HL-60/S4 treated with phorbol 12-myristate 13-acetate at 8.2 ng/mL for 4 days and 3 days (cell line): ENCODE measurements around the gene ZBTB5.

Experiments used
- in situ Hi-C: fragments of 300-500 bp; cut with MboI; formaldehyde crosslinking; loops from 2 replicates; pipeline ENCODE4 v1.15.0; 2022; ENCODE audit warnings: low sequenced_read_pairs

Gene ZBTB5

GRCh38 chr9:37455884-37456647, 9.2 kb downstream of the ZBTB5 start:
- in situ Hi-C loops, result loop anchor here (25.0 kb wide), 1 partner anchor 906 kb away; no protein-coding TSS in a partner anchor

- in situ Hi-C loops, result loop anchor here (25.0 kb wide), 1 partner anchor 908 kb away; no protein-coding TSS in a partner anchor
Observed at GRCh38 chr9:37454238-37454637, 11.0 kb downstream of the ZBTB5 start.

- in situ Hi-C loops, result loop anchor here (25.0 kb wide), 1 partner anchor 908 kb away; no protein-coding TSS in a partner anchor
Observed at GRCh38 chr9:37453827-37454226, 11.4 kb downstream of the ZBTB5 start.

DNA sequence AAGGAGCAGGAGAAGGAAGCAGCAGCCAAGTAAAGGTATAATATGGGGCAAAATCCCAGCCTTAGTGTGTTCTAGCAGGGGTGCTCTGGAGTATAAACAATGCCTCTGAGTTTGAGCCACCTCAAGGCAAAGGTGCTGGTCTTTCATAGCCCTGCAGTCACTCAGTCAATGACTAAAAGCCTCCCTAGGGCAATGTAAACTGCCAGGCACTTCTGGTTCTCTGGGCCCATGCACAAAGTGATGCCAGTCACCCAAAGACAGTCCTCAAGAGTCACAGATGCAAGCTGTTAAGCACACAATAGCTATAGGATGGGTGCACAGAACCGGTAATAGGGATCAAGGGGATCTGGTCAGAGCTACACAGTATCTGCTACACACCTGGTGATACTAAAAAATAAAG, 12.6 kb downstream of the ZBTB5 start:
- in situ Hi-C loops, result loop anchor here (25.0 kb wide), 1 partner anchor 910 kb away; no protein-coding TSS in a partner anchor

- in situ Hi-C loops, result loop anchor here (25.0 kb wide), 1 partner anchor 911 kb away; no protein-coding TSS in a partner anchor
Observed at GRCh38 chr9:37451628-37452027, 13.6 kb downstream of the ZBTB5 start.

GRCh38 chr9:37449862-37450632, 15.2 kb downstream of the ZBTB5 start:
- in situ Hi-C loops, result loop anchor here (25.0 kb wide), 1 partner anchor 912 kb away; no protein-coding TSS in a partner anchor

GRCh38 chr9:37447111-37447510, 18.1 kb downstream of the ZBTB5 start:
- in situ Hi-C loops, result no loop called here

- in situ Hi-C loops, result no loop called here
Observed at GRCh38 chr9:37446401-37446800, 18.8 kb downstream of the ZBTB5 start.

DNA sequence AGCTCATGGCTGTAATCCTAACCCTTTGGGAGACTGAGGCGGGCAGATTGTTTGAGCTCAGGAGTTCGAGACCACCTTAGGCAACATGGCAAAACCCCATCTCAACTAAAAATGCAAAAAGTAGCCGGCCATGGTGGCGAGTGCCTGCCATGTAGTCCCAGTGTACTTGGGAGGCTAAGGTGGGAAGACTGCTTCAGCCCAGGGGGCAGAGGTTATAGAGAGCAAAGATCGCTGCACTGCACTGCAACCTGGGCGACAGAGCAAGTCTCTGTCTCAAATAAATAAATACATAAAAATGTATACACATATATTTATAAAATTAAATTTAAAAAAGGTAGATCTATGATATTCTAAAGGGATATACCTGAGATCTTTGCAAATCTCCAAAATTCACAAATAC, 19.4 kb downstream of the ZBTB5 start:
- in situ Hi-C loops, result no loop called here

DNA sequence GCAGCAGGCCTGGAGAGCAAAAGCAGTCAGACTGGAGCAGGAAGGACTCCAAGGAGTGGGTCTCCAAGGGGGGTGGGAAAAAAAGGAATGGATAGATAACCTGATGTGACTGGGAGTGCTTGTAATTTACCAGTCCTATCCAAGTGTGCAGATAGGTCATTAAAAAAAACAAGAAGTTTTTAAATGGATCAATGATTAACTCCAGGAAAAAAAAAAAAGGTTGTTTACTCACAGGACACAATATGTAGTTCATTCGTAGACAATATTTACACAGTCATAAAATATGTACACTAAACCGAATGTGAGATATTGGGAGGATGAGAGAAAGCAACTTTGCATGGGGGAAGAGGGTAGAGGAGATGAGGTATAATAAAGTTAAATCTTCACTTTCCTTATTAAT, 20.4 kb downstream of the ZBTB5 start:
- in situ Hi-C loops, result no loop called here

GRCh38 chr9:37443566-37443965, 21.7 kb downstream of the ZBTB5 start:
- in situ Hi-C loops, result no loop called here

- in situ Hi-C loops, result no loop called here
Observed at GRCh38 chr9:37442556-37442955, 22.7 kb downstream of the ZBTB5 start.

DNA sequence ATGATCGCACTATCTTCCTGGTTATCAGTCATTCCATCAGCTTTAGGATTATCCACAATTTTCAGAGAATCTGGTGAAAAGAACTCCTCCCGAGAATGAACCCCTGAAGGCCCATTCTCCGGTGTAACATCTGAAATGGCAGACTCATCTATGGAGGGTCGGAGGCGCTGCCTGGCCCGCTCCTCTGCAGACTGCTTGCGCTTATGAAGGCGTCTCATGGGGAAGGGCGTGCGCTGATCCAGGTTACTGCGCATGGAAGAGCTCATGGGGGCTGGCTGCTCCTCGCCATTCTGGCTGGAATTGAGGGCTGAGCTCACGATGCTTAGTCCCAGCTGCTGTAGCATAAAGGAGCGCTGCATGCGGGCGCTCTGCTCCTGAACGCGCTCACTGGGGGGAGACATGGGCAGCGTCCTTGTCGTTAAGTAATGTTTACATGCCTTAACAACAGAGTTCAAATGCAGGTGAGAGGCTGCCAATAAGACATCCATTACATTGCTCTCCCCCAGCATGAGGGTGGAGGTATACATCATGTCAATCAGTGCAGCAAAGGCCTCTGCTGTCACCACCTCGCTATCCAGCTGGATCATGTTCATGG, 23.4 kb downstream of the ZBTB5 start:
- in situ Hi-C loops, result no loop called here

- in situ Hi-C loops, result no loop called here
Observed at GRCh38 chr9:37438359-37438758, 26.9 kb downstream of the ZBTB5 start.

- in situ Hi-C loops, result no loop called here
Observed at GRCh38 chr9:37437621-37438020, 27.6 kb downstream of the ZBTB5 start.

DNA sequence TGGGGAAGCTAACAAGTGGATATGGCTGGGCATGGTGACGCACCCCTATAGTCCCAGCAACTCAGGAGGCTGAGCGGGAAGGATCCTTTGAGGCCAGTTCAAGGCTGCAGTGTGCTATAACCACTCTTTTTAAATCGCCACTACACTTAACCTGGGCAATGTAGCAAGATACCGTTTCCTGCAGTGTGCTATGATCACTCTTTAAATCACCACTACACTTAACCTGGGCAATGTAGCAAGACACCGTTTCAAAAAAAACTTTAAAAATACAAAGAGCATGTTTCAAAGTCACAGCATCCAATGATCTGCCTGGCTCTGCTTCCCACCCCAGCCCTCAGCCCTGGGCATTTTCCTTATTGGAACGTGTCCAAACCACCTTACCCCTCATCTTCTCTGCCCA, 28.2 kb downstream of the ZBTB5 start:
- in situ Hi-C loops, result no loop called here

DNA sequence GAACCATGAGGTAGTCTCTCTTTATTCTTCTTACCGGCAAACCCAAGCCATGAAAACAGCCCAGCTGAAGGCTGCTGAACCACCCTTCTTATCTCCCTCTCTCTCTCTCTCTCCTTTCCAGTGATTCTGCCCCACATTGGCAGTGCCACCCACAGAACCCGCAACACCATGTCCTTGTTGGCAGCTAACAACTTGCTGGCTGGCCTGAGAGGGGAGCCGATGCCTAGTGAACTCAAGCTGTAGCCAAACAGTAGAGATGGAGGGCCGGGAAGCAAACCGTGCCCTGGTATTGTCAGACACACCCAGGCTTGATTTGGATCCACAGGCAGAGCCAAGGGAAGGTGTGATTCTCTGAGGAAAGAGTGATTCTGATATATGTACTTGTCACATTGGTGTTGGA, 28.7 kb downstream of the ZBTB5 start:
- in situ Hi-C loops, result no loop called here

DNA sequence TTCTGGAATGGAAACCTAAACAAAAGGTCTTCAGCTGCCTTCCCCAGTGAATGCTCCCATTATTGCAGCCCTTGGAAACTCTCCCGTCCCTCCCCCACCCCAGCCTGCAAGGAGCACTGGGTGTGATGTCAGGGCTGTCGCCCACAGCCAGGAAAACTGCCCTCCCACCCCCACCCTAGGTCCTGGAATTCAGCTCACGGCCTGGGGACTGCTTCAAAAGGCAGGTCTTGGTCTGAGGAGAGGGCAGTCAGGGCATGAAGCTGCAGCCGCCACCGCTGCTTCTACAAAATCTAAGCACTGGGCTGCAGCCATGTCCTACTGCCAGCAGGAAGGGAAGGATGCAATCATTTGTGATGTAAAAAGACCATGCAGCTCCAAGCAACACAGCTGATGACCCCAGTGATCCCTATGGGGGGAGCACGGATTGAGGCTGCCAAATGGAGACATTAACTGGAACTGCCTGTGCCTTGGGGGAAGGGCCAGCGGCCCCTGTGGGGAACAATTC, 31.3 kb downstream of the ZBTB5 start:
- in situ Hi-C loops, result no loop called here

- in situ Hi-C loops, result no loop called here
Observed at GRCh38 chr9:37432020-37432419, 33.2 kb downstream of the ZBTB5 start.

- in situ Hi-C loops, result no loop called here
Observed at GRCh38 chr9:37430841-37431597, 34.2 kb downstream of the ZBTB5 start.
